HG03045 (cell line): Measurements from ENCODE around the gene BAX.
"Not testable (repeated sequence)": the region's sequence is repeated elsewhere in the genome, so short reads cannot be mapped to it uniquely, and the experiment has no call there.

ENCODE experiments used
- ATAC-seq: cut with Tn5 transposase; IDR thresholded peaks from one replicate; pipeline ENCODE4 v1.9.1; 2021; ENCODE audit warnings: mild to moderate bottlenecking, moderate library complexity; ENCODE audit not compliant: unreplicated experiment

The BAX gene

DNA sequence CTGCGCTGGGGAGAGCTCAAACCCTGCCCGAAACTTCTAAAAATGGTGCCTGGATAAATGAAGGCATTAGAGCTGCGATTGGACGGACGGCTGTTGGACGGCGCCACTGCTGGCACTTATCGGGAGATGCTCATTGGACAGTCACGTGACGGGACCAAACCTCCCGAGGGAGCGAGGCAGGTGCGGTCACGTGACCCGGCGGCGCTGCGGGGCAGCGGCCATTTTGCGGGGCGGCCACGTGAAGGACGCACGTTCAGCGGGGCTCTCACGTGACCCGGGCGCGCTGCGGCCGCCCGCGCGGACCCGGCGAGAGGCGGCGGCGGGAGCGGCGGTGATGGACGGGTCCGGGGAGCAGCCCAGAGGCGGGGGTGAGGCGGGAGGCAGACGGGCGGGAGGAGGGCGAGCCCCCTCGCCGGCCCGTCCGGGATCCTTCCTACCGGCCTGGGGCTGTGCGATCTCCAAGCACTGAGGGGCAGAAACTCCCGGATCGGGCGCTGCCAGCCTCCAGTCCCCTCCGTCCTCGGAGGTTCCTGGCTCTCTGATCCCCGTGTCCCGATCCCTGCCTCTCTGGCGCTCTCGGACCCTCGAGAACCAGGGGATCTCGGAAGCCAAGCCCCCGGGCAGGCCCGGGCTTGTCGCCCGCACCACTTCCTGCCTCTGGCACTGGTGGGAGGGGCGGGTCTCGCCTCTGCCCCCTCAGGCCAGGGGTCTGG lies at the start of gene BAX:
TSS of gene BAX (plus strand) at position 281 of the 713 bp plus-strand sequence. CDS start at position 335, 54 bp downstream.
- peak; percentile 85 for ATAC-seq

DNA sequence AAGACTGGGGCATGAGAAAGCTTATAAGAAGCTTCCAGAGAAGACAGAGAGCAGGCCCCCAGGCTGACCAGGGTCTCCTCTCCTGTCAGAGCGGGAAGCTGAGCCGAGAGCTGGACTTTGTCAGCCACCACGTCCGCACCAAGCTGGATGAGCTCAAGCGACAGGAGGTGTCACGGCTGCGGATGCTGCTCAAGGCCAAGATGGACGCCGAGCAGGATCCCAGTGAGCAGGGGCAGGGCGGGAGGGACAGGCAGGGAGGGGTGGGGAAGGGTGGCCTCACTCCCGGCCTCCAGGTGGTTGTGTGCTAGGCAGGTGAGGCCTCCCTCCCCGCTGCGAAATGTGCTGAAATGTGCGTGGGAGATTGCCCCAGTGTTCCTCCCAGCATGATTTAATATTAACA lies 49.0 kb upstream of the BAX start:
- ATAC-seq, result no peak

DNA sequence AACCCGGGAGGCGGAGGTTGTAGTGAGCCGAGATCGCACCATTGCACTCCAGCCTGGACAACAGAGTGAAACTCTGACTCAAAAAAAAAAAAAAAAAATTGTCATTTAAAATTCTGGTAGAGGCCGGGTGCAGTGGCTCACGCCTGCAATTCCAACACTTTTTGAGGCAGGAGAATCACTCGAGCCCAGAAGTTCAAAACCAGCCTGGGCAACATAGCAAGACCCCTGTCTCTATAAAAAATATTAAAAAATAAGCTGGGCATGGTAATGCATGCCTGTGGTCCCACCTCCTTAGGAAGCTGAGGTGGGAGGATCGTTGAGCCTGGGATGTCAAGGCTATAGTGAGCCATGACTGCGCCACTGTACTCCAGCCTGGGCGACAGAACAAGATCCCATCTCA lies 48.4 kb upstream of the BAX start:
- no peak for ATAC-seq

- no peak for ATAC-seq
These were observed 47.0 kb upstream of the BAX start for GRCh38 chr19:48907671-48908070.

GRCh38 chr19:48909424-48910077 lies 45.1 kb upstream of the BAX start:
- ATAC-seq, result not testable (repeated sequence)

GRCh38 chr19:48910803-48911202 lies 43.9 kb upstream of the BAX start:
- ATAC-seq, result no peak

DNA sequence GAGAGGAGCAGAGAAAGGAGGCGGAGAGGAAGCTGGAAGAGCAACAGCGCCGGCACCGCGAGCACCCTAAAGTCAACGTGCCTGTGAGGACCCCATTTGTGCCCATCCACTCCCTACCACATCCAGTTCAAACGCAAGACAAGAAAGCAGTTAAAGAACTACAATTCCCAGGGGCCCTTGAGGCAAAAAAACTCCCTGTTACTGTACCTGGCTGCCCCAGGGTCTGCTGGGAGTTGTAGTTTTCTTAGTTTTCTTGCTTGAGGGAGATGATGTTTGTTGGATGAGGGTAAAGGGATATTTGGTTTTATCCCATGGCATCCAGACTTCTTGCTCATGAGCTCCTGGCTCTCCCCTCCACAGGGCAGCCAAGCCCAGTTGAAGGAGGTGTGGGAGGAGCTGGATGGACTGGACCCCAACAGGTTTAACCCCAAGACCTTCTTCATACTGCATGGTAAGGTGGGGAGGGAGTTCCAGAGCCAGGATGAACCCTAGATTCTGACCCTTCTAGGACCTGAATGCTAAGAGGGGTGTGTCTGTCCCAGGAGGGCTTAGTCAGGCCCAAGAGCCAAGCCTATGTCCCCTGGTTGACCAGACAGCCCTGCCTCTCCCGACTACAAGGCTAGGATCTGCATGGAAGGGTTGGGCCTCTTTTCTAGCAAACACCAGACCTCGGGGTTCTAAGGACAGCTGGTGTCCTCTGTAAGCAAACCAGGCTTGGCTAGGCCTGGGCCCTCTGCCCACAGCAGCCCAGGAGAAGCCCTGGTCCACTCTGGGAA lies 41.4 kb upstream of the BAX start:
- no peak for ATAC-seq

DNA sequence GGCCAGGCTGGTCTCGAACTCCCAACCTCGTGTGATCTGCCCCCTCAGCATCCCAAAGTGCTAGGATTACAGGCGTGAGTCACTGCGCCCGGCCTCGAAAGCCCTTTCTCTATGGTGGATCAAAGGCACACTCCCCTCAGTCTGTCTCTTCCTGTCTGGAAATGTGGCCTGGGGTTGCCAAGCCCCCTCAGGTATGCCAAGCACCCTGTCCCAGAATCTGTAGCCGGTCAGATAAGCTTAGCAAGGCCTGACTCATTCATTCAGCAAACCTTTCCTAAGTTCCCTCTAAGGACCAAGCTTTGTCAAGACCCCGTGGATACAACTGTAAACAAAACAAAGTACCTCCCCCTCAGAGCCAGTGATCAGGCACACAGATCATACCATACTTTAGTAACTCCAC lies 40.5 kb upstream of the BAX start:
- no peak for ATAC-seq

GRCh38 chr19:48915757-48916156 lies 38.9 kb upstream of the BAX start:
- no peak for ATAC-seq

DNA sequence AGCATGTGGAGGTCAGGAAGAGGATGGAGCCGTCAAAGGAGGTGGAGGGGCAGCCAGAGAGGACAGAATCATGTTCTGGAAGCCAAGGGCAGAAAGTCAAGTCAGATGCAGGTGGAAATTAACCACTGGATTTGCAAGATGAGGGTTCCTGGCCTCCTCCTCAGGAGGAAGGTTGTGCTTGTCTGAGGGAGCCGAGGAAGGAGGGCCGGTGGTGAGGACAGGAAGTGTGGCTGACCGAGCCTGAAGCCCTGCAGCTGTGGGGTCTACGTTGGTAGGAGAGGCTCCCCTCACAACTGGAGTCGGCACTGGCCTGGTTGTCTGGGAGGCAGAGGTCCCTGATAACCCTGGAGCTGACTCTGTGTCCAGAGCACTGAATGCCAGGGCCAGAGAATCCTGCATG lies 36.6 kb upstream of the BAX start:
- no peak for ATAC-seq

GRCh38 chr19:48918801-48919247 lies 35.9 kb upstream of the BAX start:
- ATAC-seq, result no peak

GRCh38 chr19:48919271-48919670 lies 35.4 kb upstream of the BAX start:
- not testable (repeated sequence) for ATAC-seq

- ATAC-seq, result no peak
These were observed 33.7 kb upstream of the BAX start for GRCh38 chr19:48920949-48921348.

GRCh38 chr19:48921721-48922500 lies 32.8 kb upstream of the BAX start:
- no peak for ATAC-seq

DNA sequence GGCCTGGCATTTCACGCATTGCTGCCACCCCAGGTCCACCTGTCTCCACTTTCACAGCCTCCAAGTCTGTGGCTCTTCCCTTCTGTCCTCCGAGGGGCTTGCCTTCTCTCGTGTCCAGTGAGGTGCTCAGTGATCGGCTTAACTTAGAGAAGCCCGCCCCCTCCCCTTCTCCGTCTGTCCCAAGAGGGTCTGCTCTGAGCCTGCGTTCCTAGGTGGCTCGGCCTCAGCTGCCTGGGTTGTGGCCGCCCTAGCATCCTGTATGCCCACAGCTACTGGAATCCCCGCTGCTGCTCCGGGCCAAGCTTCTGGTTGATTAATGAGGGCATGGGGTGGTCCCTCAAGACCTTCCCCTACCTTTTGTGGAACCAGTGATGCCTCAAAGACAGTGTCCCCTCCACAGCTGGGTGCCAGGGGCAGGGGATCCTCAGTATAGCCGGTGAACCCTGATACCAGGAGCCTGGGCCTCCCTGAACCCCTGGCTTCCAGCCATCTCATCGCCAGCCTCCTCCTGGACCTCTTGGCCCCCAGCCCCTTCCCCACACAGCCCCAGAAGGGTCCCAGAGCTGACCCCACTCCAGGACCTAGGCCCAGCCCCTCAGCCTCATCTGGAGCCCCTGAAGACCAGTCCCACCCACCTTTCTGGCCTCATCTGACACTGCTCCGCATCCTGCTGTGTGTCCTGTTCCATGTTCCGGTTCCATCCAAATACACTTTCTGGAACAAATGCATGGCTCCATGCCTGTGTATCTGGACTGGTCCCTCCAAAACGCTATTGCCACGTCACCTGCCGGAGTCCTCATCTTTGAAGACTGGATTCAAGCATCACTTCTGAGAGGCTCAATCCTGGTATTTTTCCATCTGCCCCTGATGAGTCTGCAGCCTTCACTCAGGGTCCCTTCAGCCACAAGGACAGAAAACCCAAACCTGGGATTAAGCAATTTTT lies 31.9 kb upstream of the BAX start:
- no peak for ATAC-seq

DNA sequence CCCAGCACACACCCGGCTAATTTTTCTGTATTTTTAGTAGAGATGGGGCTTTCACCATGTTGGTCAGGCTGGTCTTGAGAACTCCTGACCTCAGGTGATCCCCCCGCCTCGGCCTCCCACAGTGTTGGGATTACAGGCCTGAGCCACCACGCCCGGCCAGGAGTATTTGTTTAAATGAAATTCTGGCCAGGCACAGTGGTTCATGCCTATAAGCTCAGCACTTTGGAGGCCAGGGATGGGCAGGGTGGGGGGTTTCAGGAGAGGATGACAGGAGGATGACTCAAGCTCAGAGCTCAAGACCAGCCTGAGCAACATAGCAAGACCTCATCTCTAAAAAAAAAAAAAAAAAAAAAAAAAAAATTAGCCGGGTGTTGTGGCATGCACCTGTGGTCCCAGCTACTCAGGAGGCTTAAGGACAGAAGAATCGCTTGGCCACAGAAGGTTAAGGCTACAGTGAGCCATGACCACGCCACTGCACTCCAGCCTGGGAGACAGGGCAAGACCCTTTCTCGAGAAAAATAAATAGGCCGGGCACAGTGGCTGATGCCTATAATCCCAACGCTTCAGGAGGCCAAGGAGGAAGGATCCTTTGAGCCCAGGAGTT lies 29.3 kb upstream of the BAX start:
- no peak for ATAC-seq

DNA sequence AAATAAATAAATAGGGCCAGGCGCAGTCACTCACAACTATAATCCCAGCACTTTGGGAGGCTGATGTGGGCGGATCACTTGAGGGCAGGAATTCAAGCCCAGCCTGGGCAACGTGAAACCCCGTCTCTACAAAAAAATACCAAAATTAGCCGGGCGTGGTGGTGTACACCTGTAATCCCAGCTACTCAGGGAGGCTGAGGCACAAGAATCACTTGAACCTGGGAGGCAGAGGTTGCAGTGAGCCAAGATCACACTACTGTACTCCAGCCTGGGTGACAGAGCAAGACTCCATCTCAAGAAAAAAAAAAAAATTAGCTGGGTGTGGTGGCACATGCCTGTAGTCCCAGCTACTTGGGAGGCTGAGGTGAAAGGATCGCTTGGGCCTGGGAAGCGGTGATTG lies 28.8 kb upstream of the BAX start:
- ATAC-seq, result not testable (repeated sequence)

- ATAC-seq, result no peak
These were observed 27.8 kb upstream of the BAX start for GRCh38 chr19:48926909-48927308.

- not testable (repeated sequence) for ATAC-seq
These were observed 27.0 kb upstream of the BAX start for GRCh38 chr19:48927692-48928091.
